HEK293 (cell line): ENCODE data around the gene FSTL4.

Experiments
- CTCF ChIA-PET: fragments of 350-600 bp; formaldehyde crosslinking; extraction: SDS; loops from one replicate; lab custom pipeline; 2021; ENCODE audit warnings: antibody characterized with exemption; lab: Yijun Ruan, JAX
- POLR2A ChIA-PET: fragments of 300-600 bp; formaldehyde crosslinking; extraction: SDS; loops from one replicate; lab custom pipeline; 2020; ENCODE audit warnings: antibody characterized with exemption, inconsistent platforms; lab: Yijun Ruan, JAX
- H3K27ac ChIP-seq: fragments of 200-500 bp; sonication (Bioruptor generic); 2 replicates; pipeline ENCODE4 v1.5.1; 2014; ENCODE audit warnings: low read depth, low read length, control low read depth, inconsistent platforms; ENCODE audit errors: extremely low read depth
- H3K36me3 ChIP-seq, 2 experiments: fragments of 200-500 bp in 1 of 2; sonication (Bioruptor generic) in 1 of 2; 1 replicate in 1 of 2; 2 replicates in 1 of 2; pipeline ENCODE4 v1.5.1; 2014 to 2017; ENCODE audit warnings: inconsistent platforms in 2 of 2, low read length in 2 of 2; ENCODE audit not compliant: control insufficient read depth in 2 of 2, insufficient read depth in 1 of 2
- H3K4me1 ChIP-seq: fragments of 200-500 bp; sonication (Bioruptor generic); 2 replicates; pipeline ENCODE4 v1.5.1; 2014; ENCODE audit warnings: mild to moderate bottlenecking, low read length, inconsistent platforms; ENCODE audit not compliant: control insufficient read depth, insufficient read depth
- H3K4me3 ChIP-seq: 2 replicates; pipeline ENCODE4 v1.5.1; 2011; ENCODE audit warnings: low read depth, mild to moderate bottlenecking, control low read depth, low read length, moderate library complexity
- H3K9me3 ChIP-seq: fragments of 200-500 bp; sonication (Bioruptor generic); 2 replicates; pipeline ENCODE4 v1.5.1; 2014; ENCODE audit warnings: low read depth, low read length, inconsistent platforms; ENCODE audit not compliant: control insufficient read depth, insufficient read depth
- AEBP2 ChIP-seq: fragments of 450-650 bp; formaldehyde crosslinking; IDR thresholded peaks from 2 replicates; pipeline ENCODE4 v1.5.1; 2016; ENCODE audit warnings: missing biosample characterization, missing genetic modification characterization, borderline replicate concordance
- BCL11A ChIP-seq: fragments of 450-650 bp; formaldehyde crosslinking; IDR thresholded peaks from 2 replicates; pipeline ENCODE4 v1.5.1; 2016; ENCODE audit warnings: low read depth, missing biosample characterization, missing genetic modification characterization
- FEZF1 ChIP-seq: fragments of 450-650 bp; formaldehyde crosslinking; IDR thresholded peaks from 2 replicates; pipeline ENCODE4 v1.5.1; 2016; ENCODE audit warnings: missing biosample characterization, missing genetic modification characterization
- GFI1B ChIP-seq: fragments of 450-650 bp; formaldehyde crosslinking; IDR thresholded peaks from 2 replicates; pipeline ENCODE4 v1.5.1; 2016; ENCODE audit warnings: missing biosample characterization, missing genetic modification characterization
- PRDM10 ChIP-seq: fragments of 450-650 bp; formaldehyde crosslinking; IDR thresholded peaks from 2 replicates; pipeline ENCODE4 v1.5.1; 2016; ENCODE audit warnings: missing biosample characterization, missing genetic modification characterization
- WT1 ChIP-seq: fragments of 450-650 bp; formaldehyde crosslinking; IDR thresholded peaks from 2 replicates; pipeline ENCODE4 v1.5.1; 2016; ENCODE audit warnings: missing biosample characterization, missing genetic modification characterization
- ZNF138 ChIP-seq: fragments of 450-650 bp; formaldehyde crosslinking; IDR thresholded peaks from 2 replicates; pipeline ENCODE4 v1.5.1; 2016; ENCODE audit warnings: missing biosample characterization, missing genetic modification characterization, borderline replicate concordance
- ZNF302 ChIP-seq: fragments of 450-650 bp; formaldehyde crosslinking; IDR thresholded peaks from 2 replicates; pipeline ENCODE4 v1.5.1; 2016; ENCODE audit warnings: missing biosample characterization, missing genetic modification characterization, low read depth
- ZNF433 ChIP-seq: fragments of 450-650 bp; formaldehyde crosslinking; IDR thresholded peaks from 2 replicates; pipeline ENCODE4 v1.5.1; 2016; ENCODE audit warnings: missing biosample characterization, missing genetic modification characterization, low read depth
- ZNF785 ChIP-seq: fragments of 450-650 bp; formaldehyde crosslinking; IDR thresholded peaks from 2 replicates; pipeline ENCODE4 v1.5.1; 2016; ENCODE audit warnings: missing biosample characterization, missing genetic modification characterization
- TF ChIP-seq, protein P1 (sequence below): fragments of 450-650 bp; formaldehyde crosslinking; IDR thresholded peaks from 2 replicates; pipeline ENCODE4; 2016; ENCODE audit warnings: missing biosample characterization, missing genetic modification characterization

The FSTL4 gene

DNA sequence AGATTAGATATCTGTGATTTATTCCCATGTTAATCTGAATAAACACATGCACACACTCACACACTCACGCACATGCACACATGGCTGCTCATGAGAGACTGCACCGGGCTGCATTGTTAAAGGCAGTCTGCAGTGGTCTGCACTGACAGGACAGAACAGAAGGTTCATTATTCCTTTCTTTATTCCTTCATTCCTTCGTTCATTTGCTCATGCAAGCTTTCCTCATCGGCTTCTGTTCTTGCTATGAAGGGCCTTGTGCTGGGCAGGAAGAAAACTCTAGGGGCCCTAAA lies 41.4 kb upstream of the FSTL4 start (continued):
- TF ChIP-seq, protein P1, sequence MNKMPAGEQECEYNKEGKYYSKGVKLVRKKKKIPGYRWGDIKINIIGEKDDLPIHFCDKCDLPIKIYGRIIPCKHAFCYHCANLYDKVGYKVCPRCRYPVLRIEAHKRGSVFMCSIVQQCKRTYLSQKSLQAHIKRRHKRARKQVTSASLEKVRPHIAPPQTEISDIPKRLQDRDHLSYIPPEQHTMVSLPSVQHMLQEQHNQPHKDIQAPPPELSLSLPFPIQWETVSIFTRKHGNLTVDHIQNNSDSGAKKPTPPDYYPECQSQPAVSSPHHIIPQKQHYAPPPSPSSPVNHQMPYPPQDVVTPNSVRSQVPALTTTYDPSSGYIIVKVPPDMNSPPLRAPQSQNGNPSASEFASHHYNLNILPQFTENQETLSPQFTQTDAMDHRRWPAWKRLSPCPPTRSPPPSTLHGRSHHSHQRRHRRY: no peak
- TF ChIP-seq AEBP2 (tag by site-specific recombination) (no peak), ZNF138 (no peak), PRDM10 (no peak), ZNF302 (tag by site-specific recombination) (no peak), ZNF785 (tag by site-specific recombination) (no peak), ZNF433 (tag by site-specific recombination) (no peak)

DNA sequence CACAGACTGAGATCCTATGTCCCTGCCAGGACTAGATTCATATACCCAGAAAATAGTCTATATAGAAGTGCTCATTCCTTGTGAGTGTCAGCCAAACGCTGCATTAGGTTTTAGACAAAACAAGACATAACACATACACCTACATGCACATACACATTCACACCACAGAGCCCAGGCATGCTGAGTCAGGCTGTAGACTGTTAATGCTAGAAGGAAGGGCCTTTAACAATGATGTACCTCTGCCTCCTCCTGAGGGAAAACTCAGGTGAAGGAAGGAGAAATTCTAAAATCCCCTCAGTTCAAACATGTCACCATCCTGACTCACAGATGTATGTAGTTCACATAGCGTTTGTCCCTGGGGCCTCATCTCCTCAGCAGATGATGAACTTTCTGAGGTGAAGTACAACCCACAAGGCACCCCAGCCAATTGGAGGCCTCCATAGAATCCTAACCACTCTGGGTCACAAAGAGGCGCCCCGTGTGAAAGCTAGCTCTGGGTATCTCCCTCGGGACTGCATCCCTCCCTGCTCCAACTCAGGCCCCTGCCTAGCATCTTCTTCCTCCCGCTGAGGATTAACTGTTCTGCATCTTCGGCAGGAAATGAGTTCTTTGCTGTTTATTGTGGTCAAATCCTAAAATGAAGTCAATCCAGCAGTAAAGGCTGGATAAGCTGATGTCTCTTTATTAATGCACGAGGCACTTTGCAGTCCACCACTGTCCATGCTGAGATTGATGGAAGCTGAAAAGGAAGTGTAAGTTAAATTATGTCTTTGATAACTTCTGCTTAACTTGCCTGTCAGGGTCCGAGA lies 40.8 kb upstream of the FSTL4 start:
- no peak overlapping the region for H3K27ac ChIP-seq

GRCh38 chr5:133644000-133644865 lies 31.9 kb upstream of the FSTL4 start:
- H3K9me3 ChIP-seq: no peaks in the 10 kb centered on the region
- H3K4me1 ChIP-seq: no peaks in the 10 kb centered on the region
- no peak overlapping the region for H3K4me3 ChIP-seq
- ChIA-PET POLR2A (no interaction called here), CTCF (no interaction called here)
- no peaks in the 10 kb centered on the region for H3K36me3 ChIP-seq
- TF ChIP-seq AEBP2 (tag by site-specific recombination) (no peak), BCL11A (tag by site-specific recombination) (no peak), GFI1B (tag by site-specific recombination) (no peak)
- no peak overlapping the region for H3K27ac ChIP-seq

More for the DNA sequence above, 40.8 kb upstream of the FSTL4 start:
- H3K4me3 ChIP-seq: no peak overlapping the region
- no peaks in the 10 kb centered on the region for H3K9me3 ChIP-seq
- H3K36me3 ChIP-seq: no peaks in the 10 kb centered on the region
- POLR2A ChIA-PET: interaction anchor here (0.6 kb wide), 1 partner anchor 74 kb away, joined by 3 read pairs; no protein-coding TSS in a partner anchor
- CTCF ChIA-PET: no interaction called here
- TF ChIP-seq FEZF1 (tag by site-specific recombination): no peak
- TF ChIP-seq WT1 (tag by site-specific recombination): no peak
- no peak for TF ChIP-seq AEBP2 (tag by site-specific recombination)
- H3K4me1 ChIP-seq: no peaks in the 10 kb centered on the region
